IPS-18a (cell line): ENCODE results near the gene GNRHR.

Experiments
- H3K27ac ChIP-seq: one replicate; pipeline ENCODE4 v1.5.1; 2013; ENCODE audit warnings: low read length
- H3K27me3 ChIP-seq: one replicate; pipeline ENCODE4 v1.6.1; 2013; ENCODE audit warnings: mild to moderate bottlenecking, low read length; ENCODE audit not compliant: control insufficient read depth, insufficient read depth
- H3K36me3 ChIP-seq: one replicate; pipeline ENCODE4 v1.6.1; 2013; ENCODE audit warnings: low read depth, low read length; ENCODE audit not compliant: control insufficient read depth
- H3K4me1 ChIP-seq: one replicate; pipeline ENCODE4 v1.6.1; 2013; ENCODE audit warnings: low read depth, low read length; ENCODE audit not compliant: control insufficient read depth
- H3K4me3 ChIP-seq: one replicate; pipeline ENCODE4 v1.5.1; 2013; ENCODE audit warnings: low read length
- H3K9ac ChIP-seq: one replicate; pipeline ENCODE4 v1.6.1; 2013; ENCODE audit warnings: mild to moderate bottlenecking, low read length, moderate library complexity
- H3K9me3 ChIP-seq: one replicate; pipeline ENCODE4 v1.6.1; 2013; ENCODE audit warnings: low read depth, low read length; ENCODE audit not compliant: control insufficient read depth

Gene GNRHR

DNA sequence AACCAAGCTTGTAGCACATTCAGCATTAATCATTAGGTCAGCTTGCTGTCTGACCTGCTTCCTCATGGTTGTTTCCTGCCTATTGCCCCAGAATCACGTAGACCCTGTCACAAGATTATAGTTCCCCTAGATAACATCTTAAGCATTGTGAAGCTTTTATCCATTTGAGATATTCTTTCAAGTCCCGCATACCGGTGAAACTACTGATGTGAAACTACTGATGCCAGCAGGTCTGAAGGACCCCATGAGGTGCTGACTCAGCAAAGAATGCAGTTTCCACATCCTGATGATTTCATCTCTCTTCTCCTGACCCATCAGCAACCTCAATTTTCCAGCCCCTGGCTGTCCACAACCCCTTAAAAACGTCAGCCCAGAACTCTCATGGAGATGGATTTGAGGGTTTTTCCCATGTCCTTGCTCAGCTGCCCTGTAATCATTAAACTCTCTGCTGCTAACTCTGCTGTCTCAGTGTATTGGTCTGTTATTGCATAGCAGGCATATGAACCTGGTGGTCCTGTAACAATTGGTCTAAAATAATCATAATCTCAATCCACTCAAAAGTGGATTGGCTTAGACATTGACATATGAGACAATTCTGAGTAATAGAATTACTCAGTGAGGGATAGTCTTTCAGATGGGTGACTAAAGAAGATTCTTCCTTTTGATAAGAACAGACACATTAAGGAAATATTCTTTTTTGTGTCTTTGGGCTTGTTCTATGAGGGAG is 26.9 kb downstream of the GNRHR start:
- Histone ChIP-seq H3K4me3 (no peak overlapping the region), H3K4me1 (peaks cover under 1% of the 10 kb centered on the region), H3K9ac (no peak overlapping the region), H3K27ac (no peak overlapping the region), H3K27me3 (no peaks in the 10 kb centered on the region), H3K9me3 (no peaks in the 10 kb centered on the region), H3K36me3 (no peaks in the 10 kb centered on the region)

DNA sequence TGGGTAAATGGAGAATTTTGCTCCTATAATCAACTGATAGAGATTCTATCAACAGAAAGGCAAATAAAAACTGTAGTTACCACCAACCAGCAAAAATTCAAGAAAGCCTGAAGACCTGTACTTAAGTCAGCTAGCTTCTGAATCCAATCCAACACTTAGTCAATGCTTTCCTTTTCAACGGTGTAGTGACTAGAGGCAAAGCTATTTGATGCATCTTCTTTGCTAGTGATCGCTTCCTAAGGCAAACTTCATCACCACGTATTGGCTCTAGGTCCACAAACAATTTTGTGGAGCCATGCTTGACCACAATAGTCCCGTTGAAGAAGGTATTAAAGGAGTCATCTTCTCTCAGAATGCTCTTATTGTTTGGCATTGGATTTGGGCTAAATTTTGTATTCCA is 28.2 kb downstream of the GNRHR start:
- H3K27ac ChIP-seq = no peak overlapping the region
- no peaks in the 10 kb centered on the region for H3K27me3 ChIP-seq
- H3K9me3 ChIP-seq = no peaks in the 10 kb centered on the region
- no peak overlapping the region for H3K9ac ChIP-seq
- H3K4me3 ChIP-seq = no peak overlapping the region
- H3K4me1 ChIP-seq = peaks cover 4% of the 10 kb centered on the region
- peaks cover under 1% of the 10 kb centered on the region for H3K36me3 ChIP-seq

DNA sequence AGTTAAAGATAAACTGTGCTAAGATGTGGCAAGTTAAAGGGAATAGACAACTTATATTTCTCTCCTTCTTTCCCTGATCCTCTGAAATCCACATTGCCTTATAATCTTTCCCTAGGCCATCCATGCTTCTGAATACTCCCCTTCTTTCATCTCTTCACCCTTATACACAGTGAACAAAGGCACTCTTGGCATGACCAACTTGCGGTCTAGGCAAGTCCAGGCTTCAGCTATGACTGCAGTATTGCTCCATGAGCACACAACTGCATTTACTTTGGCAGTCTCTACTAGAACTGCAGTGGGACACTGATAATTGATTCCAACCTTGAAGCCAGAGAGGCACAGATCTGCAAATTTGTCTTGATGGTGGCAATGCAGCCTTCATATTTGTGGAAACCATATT is 29.1 kb downstream of the GNRHR start:
- Histone ChIP-seq H3K4me1 (peaks cover 4% of the 10 kb centered on the region), H3K27me3 (no peaks in the 10 kb centered on the region), H3K4me3 (no peak overlapping the region), H3K27ac (no peak overlapping the region), H3K9me3 (no peaks in the 10 kb centered on the region), H3K9ac (no peak overlapping the region), H3K36me3 (peaks cover 4% of the 10 kb centered on the region)

DNA sequence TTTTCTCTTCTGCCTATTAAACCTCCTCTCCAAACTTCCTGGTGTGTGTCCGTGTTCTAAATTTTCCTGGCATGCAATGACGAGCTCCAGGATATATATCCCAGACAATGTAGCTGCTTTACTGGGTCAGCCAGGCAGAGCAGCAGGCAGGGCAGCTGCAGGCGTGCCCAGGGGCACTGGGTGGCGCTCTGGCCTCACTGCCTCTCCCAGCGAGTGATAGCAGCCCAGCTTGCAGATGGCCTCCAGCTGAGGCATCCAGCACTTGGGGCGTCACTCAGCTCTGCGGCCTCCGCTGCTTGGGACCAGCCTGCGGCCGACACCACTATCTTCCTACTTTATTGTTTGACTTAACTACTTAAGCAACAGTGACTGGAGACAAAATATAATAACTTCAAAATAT is 30.2 kb downstream of the GNRHR start:
- peaks cover 4% of the 10 kb centered on the region for H3K36me3 ChIP-seq
- H3K27ac ChIP-seq = no peak overlapping the region
- no peaks in the 10 kb centered on the region for H3K9me3 ChIP-seq
- H3K27me3 ChIP-seq = no peaks in the 10 kb centered on the region
- no peak overlapping the region for H3K9ac ChIP-seq
- peaks cover 4% of the 10 kb centered on the region for H3K4me1 ChIP-seq
- no peak overlapping the region for H3K4me3 ChIP-seq

DNA sequence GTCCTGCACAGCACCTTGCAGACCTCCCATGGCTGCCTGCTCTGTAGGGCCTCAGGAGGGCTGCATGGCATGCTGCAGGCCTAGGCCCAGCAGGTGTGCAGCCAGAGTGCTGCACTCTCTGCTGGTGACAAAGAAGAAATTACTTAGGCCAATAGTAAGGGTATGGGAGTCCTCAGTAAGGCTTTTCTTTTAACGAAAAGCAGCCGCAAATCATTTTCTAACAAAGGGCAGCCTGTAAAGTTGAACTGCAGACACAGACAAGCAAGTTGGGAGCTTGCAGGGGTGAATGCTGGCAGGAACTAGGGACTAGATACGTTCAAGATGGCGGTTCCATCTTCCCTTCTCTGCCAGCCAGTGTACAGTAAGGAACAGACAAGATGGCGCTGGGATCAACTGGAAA is 30.8 kb downstream of the GNRHR start:
- H3K36me3 ChIP-seq = peaks cover 4% of the 10 kb centered on the region
- no peaks in the 10 kb centered on the region for H3K9me3 ChIP-seq
- no peak overlapping the region for H3K9ac ChIP-seq
- H3K27ac ChIP-seq = no peak overlapping the region
- peaks cover 4% of the 10 kb centered on the region for H3K4me1 ChIP-seq
- no peak overlapping the region for H3K4me3 ChIP-seq
- H3K27me3 ChIP-seq = no peaks in the 10 kb centered on the region

DNA sequence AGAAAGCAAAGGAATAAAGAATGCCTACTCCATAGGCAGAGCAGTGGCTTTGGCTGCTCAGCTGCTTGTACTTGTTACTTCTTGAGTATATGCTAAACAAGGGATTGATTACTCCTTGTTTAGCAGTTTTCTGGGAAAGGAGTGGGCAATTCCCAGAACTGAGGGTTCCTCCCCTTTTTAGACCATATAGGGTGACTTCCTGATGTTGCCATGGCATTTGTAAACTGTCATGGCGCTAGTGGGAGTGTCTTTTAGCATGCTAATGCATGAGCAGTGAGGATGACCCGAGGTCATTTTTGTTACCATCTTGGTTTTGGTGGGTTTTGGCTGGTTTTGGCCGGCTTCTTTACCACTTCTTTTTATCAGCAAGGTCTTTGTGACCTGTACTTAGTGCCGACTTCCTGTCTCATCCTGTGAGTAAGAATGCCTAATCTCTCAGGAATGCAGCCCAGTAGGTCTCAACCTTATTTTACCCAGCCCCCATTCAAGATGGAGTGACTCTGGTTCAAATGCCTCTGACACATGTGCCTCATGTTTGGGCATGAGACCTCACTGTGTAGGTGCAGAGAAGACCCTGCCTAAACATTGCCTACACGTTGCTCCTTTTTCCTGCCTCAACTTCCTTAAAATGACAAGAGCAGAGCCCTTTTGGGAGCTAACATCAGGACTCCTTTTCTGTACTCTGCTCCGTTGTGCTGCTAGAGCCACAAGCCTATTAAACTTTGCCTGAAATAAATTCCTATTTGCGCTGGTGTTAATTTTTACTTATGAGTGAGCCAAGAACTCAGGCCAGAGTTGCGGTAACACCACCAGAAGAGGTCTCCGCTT is 32.2 kb downstream of the GNRHR start:
- H3K27ac ChIP-seq = no peak overlapping the region
- no peak overlapping the region for H3K9ac ChIP-seq
- peaks cover 4% of the 10 kb centered on the region for H3K36me3 ChIP-seq
- H3K27me3 ChIP-seq = no peaks in the 10 kb centered on the region
- H3K4me1 ChIP-seq = peaks cover 4% of the 10 kb centered on the region
- no peak overlapping the region for H3K4me3 ChIP-seq
- no peaks in the 10 kb centered on the region for H3K9me3 ChIP-seq

DNA sequence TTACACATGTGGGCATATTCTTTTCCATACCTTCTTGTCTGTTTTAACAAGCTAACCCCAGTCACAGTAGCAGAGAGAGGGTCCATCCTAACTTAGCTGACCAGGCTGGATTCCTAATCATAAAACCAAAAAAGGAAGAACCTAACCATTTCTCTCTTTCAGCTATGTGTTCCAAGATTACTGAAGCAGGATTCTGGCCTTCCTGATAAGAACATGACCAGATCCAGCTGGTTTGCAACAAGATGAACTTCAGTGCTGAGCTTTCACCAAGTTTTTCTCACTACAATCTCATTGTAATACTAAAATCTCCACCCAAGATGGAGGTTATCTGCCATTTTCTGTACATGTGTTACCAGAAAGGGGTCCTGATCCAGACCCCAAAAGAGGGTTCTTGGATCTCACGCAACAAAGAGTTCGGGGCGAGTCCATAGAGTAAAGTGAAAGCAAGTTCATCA is 32.8 kb downstream of the GNRHR start:
- Histone ChIP-seq H3K4me1 (peaks cover 4% of the 10 kb centered on the region), H3K9ac (no peak overlapping the region), H3K36me3 (peaks cover 4% of the 10 kb centered on the region), H3K27ac (no peak overlapping the region), H3K27me3 (no peaks in the 10 kb centered on the region), H3K4me3 (no peak overlapping the region), H3K9me3 (no peaks in the 10 kb centered on the region)

DNA sequence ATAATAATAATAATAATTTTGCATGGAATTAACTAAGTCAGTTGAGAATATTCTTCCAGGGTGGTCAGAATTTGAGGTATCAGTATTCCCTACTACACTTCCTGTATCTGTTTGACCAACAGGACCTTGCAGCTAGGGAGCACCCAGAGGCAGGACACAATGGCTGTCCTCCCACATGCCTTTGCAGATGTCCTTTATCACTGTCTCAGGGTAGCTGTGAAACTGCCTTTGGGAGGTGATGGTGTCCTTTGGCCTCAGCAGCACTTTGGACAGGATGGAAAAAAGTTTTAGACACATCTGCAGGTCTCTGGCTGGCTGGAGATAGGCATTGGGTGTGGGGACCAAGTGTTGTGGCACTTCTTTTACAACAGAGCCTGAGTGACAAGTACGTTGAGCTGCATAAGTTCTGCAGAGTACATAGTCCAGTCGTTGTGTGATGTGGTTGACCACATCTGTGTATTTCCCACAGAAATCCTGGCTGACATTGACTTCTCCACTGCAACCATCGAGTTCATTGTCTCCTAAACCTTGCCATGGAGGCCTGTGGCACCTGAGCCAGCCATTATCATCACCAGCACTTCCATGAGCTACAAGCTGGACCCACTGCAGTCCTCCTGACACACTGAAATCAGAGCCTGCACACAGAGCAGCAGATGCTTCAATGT is 34.1 kb downstream of the GNRHR start:
- Histone ChIP-seq H3K4me3 (no peak overlapping the region), H3K4me1 (peaks cover 4% of the 10 kb centered on the region), H3K9me3 (no peaks in the 10 kb centered on the region), H3K27me3 (no peaks in the 10 kb centered on the region), H3K9ac (no peak overlapping the region), H3K36me3 (peaks cover 4% of the 10 kb centered on the region), H3K27ac (no peak overlapping the region)

DNA sequence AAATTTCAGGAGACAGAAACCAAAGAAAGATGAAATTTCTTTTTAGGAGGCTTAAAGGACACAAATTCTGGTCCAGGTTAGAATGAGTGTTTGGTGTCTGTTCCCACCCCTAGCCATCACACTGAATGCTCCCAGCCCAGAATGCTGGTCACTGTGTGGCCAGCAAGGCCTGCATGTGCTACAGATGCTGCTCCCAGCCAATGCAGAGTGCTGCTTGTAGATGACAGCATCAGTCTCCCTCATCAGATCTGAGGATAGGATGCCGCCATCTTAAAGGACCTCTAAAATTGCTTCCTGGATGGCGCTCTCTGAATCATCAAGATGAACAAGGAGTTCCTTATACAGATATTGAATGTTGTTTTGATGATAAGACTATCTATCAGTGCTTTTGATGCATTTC is 35.3 kb downstream of the GNRHR start:
- Histone ChIP-seq H3K9ac (no peak overlapping the region), H3K9me3 (no peaks in the 10 kb centered on the region), H3K27ac (no peak overlapping the region), H3K4me1 (peaks cover 8% of the 10 kb centered on the region), H3K4me3 (no peak overlapping the region), H3K36me3 (peaks cover 4% of the 10 kb centered on the region), H3K27me3 (no peaks in the 10 kb centered on the region)

DNA sequence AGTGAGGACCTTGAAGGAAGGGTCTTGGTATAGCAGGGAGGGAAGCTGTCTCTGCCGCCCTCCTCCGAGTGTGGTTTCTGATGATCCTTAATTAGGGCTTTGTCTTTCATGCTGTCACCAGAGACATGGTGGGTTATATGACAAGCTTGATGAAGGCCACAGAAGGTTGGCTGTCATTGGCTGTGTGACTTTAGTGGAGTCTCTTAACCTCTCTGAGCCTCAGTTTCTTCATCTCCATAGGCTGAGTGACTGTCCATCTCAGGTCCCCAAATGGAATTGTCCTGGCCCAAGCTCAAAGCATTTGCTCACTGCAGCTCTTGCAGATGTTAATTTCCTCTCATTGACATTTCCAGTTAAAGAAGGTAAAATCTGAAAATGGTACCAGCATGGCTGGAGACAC is 36.6 kb downstream of the GNRHR start:
- Histone ChIP-seq H3K9ac (no peak overlapping the region), H3K27me3 (no peaks in the 10 kb centered on the region), H3K4me1 (peaks cover 21% of the 10 kb centered on the region), H3K27ac (no peak overlapping the region), H3K4me3 (no peak overlapping the region), H3K9me3 (no peaks in the 10 kb centered on the region), H3K36me3 (peaks cover 4% of the 10 kb centered on the region)

DNA sequence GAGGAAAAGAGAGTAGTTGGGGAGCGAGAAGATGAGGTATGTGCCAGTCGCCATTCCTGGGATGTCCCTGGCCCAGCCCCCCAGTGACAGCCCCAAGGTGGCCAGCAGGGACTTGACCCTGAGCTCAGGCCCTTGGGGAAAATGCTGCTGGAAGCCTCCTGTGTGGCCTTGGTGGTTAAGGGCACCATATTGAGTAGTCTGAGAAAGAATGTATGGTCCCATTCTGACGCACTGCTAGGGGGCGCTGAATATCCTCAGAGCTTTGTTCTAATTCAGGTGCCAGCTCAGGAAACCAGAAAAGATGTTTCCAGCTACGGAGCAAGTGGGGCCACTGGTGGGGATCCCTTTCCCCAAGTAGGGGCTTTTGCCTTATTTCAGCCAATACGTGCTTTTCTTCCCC is 39.2 kb downstream of the GNRHR start:
- no peaks in the 10 kb centered on the region for H3K27me3 ChIP-seq
- H3K9ac ChIP-seq = no peak overlapping the region
- no peak overlapping the region for H3K27ac ChIP-seq
- no peaks in the 10 kb centered on the region for H3K9me3 ChIP-seq
- H3K36me3 ChIP-seq = no peaks in the 10 kb centered on the region
- H3K4me1 ChIP-seq = peaks cover 29% of the 10 kb centered on the region
- H3K4me3 ChIP-seq = no peak overlapping the region
